ENCODE results near the gene STAB1.

Gene STAB1

DNA sequence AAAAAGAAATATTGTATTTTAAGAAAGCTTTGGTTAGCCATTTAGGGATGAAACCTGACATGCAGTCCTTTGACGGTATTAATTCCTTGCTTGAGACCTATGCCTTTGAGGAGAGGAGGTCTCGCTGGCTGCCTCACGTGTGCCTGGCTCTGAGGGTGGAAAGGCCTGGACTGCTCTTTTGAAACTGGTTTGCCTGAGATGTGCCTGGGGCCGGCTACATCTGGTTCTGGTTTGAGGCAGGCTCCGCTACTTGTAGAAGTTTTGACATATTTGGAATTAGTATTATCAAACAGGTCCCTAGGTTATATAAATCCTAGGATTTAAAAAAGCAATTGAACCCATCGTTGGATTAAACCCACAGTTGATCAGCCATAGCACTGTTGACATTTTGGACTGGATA, 33.3 kb upstream of the STAB1 start:
- DNase-seq (ENCODE audit: low read depth), result no peak

DNA sequence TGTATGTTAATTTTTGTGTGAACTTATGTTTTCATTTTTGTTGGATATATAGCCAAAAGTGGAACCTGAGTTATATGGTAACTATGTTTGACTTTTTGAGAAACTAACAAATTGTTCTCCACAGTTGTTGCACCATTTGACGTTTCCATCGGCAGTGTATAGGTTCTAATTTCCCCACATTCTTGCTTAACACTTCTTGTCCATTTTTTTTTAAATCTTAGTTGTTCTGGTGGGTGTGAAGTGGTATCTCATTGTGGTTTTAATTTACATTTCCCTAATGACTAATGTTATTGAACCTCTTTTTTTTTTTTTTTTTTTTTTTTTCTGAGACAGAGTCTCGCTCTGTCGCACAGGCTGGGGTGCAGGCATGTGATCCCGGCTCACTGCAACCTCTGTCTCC, 31.7 kb upstream of the STAB1 start:
- DNase-seq (ENCODE audit: low read depth), result no peak

DNA sequence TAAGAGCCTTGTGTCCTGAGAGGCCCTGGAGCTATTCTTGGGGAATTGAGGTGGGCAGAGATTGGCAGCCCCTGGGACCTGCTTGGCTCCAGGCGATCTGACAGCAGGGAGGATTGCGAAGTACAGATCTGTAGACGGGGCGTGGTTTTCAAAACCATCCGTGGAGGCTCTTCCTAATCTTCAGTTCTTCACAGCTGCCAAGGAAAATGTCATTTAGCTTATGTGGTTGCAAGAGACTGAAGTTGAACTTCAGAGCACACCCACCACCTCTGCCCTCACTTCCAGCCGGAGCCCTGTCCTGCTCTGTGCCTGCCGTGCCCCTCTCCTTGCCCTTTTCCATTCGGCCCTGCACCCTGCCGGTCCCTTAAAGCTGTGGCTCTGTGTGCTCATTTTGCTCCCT, 26.8 kb upstream of the STAB1 start:
- no peak for DNase-seq (ENCODE audit: low read depth)

DNA sequence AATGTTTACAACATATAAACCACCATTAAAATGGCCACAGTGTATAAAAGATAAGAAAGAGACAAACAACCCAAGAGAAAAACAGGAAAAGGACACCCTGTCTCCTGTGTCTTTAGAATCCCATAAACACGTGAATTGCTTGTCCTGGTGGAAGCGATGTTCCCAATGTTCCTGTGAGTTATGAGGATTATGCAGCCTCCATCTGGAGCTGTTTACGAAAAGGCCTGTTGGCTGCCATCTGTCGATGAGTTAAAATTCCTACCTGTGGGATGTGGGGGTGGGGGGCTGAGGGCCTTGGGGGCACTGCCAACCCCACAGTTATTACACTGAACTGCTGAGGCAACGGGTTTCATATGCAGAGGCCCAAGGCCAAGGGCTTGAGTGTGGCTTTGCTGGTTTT, 26.1 kb upstream of the STAB1 start:
- no peak for DNase-seq (ENCODE audit: low read depth)

DNA sequence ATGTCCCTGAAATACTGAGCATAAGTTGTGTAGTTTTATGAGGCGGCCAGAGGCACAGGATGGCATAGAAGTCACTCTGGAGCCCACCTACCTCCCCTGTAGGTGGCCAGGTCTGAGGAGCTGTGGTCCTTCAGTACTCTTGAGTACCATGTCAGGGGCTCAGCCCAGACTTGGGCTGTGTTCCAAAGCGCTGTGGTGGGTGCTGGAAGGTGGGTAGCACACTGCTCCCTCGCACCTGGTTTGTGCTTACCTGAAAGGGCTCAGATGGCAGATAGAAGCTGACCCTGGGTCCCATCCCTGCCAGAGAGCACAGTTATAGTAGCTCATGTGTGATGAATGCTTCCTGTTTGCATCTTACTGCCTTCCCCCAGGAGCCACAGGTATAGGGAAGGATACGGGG, 24.2 kb upstream of the STAB1 start:
- DNase-seq (ENCODE audit: low read depth), result no peak

DNA sequence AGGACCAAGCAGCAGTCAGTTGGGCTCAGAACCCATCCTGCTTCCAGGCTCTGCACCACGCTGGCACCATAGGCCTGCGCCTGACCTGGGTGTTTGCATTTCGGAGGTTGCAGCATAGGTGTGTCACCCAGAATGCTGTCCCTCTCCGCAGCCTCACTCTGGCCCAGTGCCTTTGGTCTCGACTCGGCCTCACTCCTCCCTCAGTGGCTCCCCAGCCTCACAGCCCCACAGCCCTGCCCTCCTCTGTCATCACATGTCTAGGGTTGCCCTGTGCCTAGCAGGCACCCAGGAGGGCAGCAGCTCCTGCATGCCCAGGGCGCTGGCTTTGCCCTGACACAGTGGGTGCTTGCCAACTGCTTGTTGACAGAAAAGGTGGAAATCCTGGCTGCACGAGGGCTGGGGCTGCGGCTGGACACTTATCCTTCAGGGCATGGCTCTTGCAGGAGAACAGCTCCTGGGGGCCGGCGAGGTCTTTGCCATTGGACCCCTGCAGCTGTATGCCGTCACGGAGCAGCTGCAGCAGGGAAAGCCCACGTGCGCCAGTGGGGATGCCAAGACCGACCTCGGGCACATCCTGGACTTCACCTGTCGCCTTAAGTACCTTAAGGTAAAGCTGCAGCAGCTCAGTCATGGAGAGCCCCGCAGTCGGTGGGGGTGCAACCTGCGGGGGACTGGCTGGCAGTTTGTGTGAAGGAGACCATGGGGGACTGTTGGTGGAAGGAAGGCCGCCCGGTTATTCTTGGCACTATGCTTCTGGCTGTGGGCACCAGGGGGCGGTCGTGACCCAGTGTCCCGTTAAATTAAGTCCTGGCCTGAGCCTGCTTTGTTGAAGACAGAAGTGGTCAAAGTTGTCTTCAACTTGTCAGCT, 23.5 kb upstream of the STAB1 start:
- DNase-seq (ENCODE audit: low read depth), result no peak

DNA sequence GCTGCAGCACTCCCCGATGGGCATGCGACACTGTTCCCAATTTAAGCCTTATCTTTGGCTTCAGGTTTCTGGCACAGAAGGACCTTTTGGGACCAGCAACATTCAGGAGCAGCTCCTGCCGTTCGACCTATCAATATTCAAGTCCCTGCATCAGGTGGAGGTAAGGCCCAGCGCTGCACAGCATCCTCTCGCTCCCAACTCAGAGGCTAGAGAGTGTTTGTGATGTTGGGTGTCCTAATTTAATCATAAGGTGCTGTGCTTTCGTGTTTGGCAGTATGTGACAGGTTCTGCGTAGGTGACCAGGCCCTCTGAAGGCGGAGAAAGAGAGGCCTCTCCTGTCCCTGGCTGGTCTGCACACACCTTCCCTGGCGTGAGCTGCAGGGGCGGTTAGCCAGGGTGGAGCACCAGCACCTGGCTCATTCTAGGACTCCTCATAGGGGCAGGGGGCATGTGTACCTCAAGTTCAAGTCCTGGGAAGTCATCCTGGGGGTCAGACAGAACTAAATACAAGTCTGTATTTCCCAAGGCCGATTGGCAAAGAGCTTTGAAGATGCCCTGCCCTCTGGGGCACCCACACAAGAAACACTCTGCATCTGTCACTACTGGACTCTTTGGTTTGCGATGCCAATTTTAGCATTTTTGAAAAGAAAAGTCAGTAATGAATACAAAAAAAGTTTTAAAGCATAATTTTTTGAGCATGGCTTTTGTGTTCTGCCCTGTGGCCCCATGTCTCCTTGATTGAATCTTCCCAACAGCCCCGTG, 22.7 kb upstream of the STAB1 start:
- DNase-seq (ENCODE audit: low read depth), result no peak

DNA sequence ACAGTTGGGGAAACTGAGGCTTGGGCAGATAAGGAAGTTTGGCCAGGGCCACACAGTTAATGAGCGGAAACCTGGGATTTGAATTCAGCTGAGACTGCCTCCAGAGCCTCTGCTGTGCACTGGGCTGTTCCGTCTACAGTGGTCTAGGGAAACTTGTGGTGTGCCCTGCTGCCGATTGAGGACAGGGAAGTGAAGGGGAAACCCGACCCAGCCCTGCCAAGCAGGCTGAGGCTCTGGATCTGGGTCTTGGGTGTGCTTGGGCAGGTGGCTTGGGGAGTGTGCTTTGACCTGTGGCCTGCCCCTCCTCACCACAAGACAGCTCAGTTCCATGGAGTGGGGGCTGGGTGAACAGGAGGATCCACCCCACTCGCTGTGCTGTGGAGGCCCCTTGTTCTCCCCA, 22.1 kb upstream of the STAB1 start:
- DNase-seq (ENCODE audit: low read depth), result no peak

DNA sequence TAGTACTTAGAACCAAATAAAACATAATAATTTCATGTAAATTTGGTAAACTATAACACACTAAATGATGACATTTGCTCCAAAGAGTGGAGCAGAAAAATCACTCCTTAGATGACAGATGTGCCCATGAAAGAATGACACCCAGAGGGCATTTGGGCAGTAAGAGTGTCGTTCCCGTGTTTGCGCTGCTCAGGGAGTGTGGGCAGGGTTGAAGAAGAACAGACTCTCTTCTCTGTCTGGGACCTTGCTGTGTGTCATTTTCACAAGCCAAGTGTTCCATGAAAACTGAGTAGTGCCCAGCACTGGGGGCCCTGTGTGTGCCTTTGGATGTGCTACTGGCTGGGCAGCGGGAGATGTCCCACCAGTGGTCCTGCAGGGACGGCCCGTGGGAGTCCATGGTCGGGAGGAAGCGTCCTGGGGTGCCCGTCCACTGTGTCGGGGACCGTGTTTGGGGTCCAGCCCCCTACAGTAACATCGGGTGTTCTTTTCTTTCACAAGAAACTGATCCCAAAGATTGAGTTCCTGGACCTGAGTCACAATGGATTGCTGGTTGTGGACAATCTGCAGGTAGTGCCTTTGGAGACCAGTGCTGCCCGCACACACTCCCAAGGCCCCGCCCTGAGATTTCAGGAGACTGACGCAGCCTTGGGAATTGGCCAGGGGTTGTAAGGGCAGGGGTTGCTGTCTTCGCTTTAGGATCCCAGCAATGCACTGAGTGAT, 17.9 kb upstream of the STAB1 start:
- DNase-seq (ENCODE audit: low read depth), result no peak

DNA sequence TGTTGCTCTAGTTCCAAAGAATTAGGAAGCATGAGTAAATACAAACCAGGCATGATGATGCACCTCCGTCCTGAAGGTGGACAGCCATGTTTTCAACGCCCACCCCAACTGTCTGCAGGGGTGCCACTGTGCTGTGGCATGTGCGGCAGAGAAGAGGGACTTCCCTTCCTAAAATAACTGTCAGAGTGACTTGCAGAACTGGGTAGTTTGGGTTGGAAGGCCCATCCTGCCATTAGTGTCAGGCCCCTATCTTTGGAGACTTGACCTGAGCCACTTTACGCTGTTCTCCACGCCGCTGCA, 17.4 kb upstream of the STAB1 start:
- no peak for DNase-seq (ENCODE audit: low read depth)

DNA sequence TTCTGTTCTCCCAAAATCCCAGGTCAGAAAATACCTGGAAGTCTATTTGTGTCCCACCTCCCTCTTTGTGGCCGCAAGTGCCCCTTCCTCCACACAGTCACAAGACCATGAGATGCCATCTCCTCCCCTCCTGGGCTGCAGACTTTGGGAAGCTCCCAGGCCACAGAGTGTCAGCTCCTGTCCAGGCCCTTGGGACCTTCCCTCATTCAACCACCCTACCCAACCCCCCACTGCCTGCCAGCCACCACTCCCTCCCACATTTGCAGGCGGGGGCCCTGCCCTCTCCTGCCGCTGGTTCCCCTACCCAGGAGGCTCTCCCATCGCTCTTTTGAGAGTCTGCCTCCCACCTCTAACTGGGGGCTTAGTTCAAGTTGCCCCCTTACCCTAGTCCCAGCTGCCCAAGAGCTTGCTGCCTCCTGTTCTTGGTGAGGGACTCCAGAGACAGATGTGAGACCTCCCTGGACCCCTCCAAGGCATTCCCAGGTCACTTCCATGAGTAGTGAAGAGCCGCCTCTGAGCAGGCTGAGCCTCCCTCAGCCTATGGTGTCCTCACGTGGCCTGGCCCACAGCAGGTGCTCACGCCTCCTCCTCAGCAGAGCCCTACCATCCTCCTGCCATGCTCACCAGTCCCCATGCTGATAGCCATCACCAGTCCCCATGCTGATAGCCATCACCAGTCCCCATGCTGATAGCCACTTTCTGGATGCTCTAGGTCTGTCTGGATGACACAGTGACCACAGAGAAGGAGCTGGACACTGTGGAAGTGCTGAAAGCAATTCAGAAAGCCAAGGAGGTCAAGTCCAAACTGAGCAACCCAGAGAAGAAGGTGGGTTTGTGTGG, 15.9 kb upstream of the STAB1 start:
- no peak for DNase-seq (ENCODE audit: low read depth)

DNA sequence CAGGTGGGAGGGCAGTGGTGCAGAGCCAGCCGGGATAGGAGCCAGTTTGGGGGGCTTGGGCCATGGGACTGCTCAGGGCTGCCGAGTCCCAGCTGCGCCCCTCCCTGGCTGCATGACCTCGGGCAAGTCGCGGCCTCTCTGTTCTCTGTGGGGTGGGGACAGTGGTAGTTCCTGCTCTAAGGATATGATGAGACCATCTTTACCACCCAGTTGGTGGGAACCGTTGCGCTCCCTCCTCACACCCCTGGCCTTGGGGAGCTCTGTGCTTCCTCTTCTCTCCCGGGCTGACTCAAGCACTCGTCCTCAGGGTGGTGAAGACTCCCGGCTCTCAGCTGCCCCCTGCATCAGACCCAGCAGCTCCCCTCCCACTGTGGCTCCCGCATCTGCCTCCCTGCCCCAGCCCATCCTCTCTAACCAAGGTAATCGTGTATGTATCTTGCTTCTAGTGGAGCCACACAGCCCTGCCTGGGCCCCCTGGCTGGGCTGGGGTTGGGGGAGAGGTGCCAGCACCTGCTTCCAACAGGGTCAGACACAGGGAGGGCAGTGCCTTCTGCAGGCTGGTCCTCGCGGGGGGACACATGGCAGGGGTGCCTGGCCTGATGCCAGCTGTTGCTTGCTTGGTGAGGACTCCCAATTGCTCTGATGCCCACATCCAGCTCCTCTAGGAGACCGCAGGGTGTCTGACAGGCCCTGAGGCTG, 15.1 kb upstream of the STAB1 start:
- DNase-seq (ENCODE audit: low read depth), result no peak

DNA sequence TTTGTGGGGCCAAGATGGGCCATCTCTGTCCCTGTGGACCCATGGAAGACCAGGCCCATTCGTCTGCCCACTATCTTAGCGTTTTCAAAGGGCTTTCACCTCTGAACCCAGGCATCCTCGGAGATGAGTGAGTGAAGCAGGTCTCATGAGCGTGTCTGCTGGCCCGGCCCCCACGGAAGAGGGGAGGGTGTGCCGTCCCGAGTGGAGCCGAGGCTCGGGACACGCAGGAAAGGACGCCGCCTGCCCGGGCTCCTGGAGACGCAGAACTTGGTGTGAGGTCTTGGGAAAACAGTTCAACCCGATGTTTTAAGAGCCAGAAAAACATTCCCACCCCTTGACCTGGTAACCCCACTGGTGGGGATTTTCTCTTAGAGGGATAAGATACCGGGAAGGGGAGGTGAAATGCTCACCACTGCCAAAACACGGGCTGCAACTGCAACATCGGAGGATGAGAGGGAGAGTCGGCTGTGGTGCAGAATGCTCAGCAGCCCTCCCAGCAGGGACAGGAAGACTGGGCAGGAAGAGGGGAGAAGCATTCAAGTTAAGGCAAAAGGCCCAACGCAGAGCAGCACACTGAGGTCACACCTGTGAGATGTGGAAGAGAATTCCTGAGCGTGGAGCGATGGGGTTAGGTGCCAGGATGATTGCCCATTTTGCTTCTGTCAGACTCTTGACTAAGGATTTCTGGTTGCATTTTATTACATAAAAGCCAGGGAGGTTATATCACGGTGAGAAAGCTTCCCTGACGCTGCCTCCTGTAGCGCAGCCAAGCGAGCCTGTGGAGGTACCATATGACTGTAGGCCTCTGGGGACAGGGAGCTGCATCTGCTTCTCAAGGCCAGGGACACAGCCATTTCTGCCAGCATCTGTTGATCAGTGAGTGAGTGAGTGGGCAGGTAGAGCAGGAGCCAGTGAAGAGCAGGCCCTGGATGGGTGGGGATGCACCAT, 14.1 kb upstream of the STAB1 start:
- no peak for DNase-seq (ENCODE audit: low read depth)

DNA sequence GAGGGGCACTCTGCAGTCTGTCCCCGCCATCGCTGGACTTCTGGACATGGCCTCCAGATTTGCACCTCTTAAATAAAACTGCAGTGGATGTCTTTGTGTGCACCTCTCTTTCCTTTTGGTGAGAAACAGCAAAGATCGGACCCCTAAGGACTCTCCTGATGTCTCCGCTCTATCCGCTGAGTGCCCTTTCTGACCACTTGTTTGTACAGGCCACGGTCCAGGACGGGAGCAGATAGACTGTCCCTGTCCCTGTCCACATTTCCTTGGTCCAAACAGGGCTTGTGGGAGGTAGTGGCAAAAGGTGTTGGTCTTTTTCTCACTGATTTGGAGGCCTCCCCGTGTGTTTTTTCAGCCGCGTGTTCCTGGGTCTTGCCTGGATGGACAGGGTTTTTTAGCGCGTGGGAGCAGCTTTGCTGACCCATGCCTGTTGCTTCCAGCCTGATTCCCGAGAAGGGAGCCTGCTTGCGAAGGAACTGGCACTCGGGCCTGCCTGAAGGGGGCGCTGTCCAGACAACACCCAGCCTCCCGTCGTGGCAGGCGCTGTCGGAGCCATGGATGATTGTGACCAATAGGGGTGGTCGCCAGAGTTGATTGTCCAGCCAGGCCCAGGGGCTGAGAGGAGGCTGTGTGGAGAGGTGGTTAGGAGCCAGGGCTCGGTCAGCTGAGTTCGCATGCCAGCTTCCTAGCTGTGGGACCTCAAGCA, 13.2 kb upstream of the STAB1 start:
- no peak for DNase-seq (ENCODE audit: low read depth)

DNA sequence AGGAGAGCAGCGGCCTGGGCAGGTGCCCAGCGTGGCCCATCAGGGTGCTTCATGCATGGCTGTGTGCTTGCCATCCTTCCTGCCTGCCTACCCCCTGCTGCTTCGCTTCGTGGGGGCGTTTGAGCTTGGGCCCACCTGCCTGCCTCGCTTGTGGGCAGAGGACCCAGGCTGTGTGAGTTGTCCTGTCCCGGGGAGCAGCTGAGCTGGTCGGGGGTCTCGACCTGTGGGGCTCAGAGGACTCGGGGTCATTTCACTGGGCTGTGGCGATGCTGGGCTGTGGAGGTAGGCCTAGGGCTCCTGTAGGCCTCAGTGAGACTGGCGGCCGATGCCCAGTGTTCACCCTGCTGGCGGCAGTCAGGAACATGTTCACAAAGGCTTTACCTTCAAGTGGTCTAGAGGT, 12.1 kb upstream of the STAB1 start:
- no peak for DNase-seq (ENCODE audit: low read depth)

DNA sequence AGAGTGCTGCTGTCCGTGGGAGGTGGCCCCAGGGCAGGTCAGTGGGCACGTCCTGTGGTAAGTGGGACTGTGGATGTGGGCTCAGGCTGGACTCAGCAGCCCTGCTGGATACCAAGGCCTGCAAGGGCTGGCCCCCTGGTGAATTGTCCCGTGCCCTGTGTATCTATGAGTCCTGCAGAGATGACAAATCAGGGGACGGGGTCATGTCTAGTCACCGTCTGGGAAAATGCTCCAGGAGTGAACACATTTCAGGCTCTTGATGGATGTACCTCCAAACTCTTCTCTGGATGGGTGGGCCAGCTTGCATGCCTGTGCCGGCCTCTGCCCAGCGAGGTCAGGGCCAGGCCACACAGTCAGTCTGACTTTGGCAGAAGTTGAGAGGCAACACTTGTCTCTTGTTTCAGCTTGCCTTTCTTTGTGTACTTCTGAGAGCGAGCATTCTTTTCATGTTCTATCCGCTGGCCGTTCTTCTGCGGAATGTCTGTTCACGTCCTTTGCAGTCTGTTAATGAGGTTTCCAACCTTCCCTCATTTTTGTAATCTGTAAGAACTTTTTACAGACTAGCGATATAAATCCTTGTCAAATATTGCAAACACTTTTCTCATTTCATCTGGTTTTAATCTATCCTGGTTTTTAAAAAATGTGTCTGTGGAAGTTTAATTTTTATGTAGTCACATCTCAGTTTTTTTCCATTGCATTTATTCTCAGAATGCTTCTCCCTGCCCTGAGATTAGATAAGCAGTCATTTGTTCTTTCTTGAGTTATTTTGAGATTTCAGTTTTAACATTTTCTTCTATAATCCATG, 11.4 kb upstream of the STAB1 start:
- DNase-seq (ENCODE audit: low read depth), result no peak

DNA sequence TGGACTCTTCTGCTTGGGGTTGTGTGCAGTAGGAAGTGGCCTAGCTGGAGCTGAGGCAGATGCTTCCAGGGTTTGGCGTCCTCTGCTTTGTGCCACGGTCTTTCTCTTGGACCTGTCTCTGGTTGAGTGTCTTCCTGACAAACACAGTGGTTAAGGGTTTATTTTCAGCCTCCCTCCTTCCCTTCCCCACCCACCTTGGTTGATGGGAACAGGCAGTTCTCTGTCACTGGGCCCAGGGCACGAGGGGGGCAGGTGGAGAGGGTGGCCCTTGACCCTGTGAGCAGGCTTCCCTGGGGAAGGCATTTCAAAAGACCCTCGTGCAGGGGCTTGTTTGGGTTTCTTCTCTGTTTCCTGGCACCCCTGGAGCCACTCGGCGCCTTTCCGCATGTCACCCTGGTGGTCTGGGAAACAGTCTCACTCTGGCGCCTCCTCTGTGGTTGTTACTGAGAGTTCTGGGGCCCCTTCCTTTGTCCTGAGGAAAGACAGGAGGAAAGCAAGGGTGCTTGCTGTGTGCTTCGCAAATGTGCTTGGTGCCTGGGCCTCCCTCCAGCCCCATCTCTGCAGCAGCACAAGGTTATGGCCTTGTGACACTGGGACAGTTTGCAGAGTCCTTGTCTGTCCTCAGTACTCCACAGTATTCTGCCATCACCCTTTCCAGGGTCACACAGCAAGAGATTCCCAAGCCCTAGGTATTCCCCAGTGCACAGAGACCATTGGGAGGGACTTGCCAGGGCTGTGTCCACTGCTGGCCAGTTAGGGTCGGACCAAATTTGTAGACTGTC, 10.3 kb upstream of the STAB1 start:
- DNase-seq (ENCODE audit: low read depth), result no peak
